HepG2 (cell line): Measurements from ENCODE around the gene IQGAP2. TPM values are rescaled to one million over a fixed set of nuclear protein-coding genes. Genes with fewer than 3 reads are reported as not detected.

Source experiments
- HDAC1 ChIP-seq: sonication (generic); formaldehyde crosslinking; IDR thresholded peaks from 2 replicates; pipeline ENCODE4 v1.5.1; 2020; ENCODE audit warnings: mild to moderate bottlenecking, missing genetic modification reagents
- HNRNPL ChIP-seq: fragments of 200-400 bp; formaldehyde crosslinking; IDR thresholded peaks from 2 replicates; pipeline ENCODE4 v1.6.1; 2017; ENCODE audit warnings: mild to moderate bottlenecking, low read depth, low read length
- NCOA5 ChIP-seq: sonication (generic); formaldehyde crosslinking; IDR thresholded peaks from 2 replicates; pipeline ENCODE4 v1.4.0; 2020; ENCODE audit warnings: missing genetic modification reagents
- NRL ChIP-seq: sonication (generic); formaldehyde crosslinking; IDR thresholded peaks from 2 replicates; pipeline ENCODE4 v1.5.0; 2020; ENCODE audit warnings: missing genetic modification reagents, mild to moderate bottlenecking, moderate library complexity, borderline replicate concordance
- PHF21A ChIP-seq: sonication (generic); formaldehyde crosslinking; IDR thresholded peaks from 2 replicates; pipeline ENCODE4 v1.5.0; 2020; ENCODE audit warnings: mild to moderate bottlenecking, missing genetic modification reagents
- PLSCR1 ChIP-seq: sonication (generic); formaldehyde crosslinking; IDR thresholded peaks from 2 replicates; pipeline ENCODE4 v1.5.0; 2020; ENCODE audit warnings: missing genetic modification reagents, mild to moderate bottlenecking, borderline replicate concordance
- RELA ChIP-seq: sonication (generic); formaldehyde crosslinking; IDR thresholded peaks from 2 replicates; pipeline ENCODE4 v1.4.0; 2020; ENCODE audit warnings: missing genetic modification reagents
- SMC3 ChIP-seq: IDR thresholded peaks from 2 replicates; pipeline ENCODE4 v1.6.1; 2011; ENCODE audit warnings: low read length, improper control_type of control experiment
- TBL1XR1 ChIP-seq: fragments of 150-350 bp; IDR thresholded peaks from 2 replicates; pipeline ENCODE4 v1.6.1; 2014; ENCODE audit warnings: borderline replicate concordance, low read length; ENCODE audit not compliant: partially characterized antibody
- TBX3 ChIP-seq: fragments of 450-650 bp; IDR thresholded peaks from 2 replicates; pipeline ENCODE4 v1.6.1; 2017; ENCODE audit warnings: antibody characterized with exemption, mild to moderate bottlenecking, inconsistent platforms, borderline replicate concordance
- TSC22D2 ChIP-seq: sonication (generic); formaldehyde crosslinking; IDR thresholded peaks from 2 replicates; pipeline ENCODE4 v1.5.1; 2020; ENCODE audit warnings: missing genetic modification reagents, mild to moderate bottlenecking, borderline replicate concordance
- ZKSCAN5 ChIP-seq: sonication (generic); formaldehyde crosslinking; IDR thresholded peaks from 2 replicates; pipeline ENCODE4 v1.5.1; 2020; ENCODE audit warnings: mild to moderate bottlenecking, missing genetic modification reagents
- ZNF234 ChIP-seq: sonication (generic); formaldehyde crosslinking; conservative IDR thresholded peaks from 2 replicates; pipeline ENCODE4 v1.5.1; 2020; ENCODE audit warnings: mild to moderate bottlenecking, missing genetic modification reagents
- ZNF281 ChIP-seq: sonication (generic); formaldehyde crosslinking; IDR thresholded peaks from 2 replicates; pipeline ENCODE4 v1.4.0; 2020; ENCODE audit warnings: missing genetic modification reagents, borderline replicate concordance
- ZNF501 ChIP-seq: sonication (generic); formaldehyde crosslinking; IDR thresholded peaks from 2 replicates; pipeline ENCODE4 v1.5.1; 2020; ENCODE audit warnings: mild to moderate bottlenecking, moderate library complexity, missing genetic modification reagents
- ZNF619 ChIP-seq: sonication (generic); formaldehyde crosslinking; IDR thresholded peaks from 2 replicates; pipeline ENCODE4 v1.4.0; 2020; ENCODE audit warnings: mild to moderate bottlenecking, missing genetic modification reagents
- ZNF790 ChIP-seq: sonication (generic); formaldehyde crosslinking; IDR thresholded peaks from 2 replicates; pipeline ENCODE4 v1.8.0; 2022; ENCODE audit warnings: missing genetic modification reagents, mild to moderate bottlenecking, borderline replicate concordance
- ZNF883 ChIP-seq: sonication (generic); formaldehyde crosslinking; IDR thresholded peaks from 2 replicates; pipeline ENCODE4 v1.5.1; 2020; ENCODE audit warnings: mild to moderate bottlenecking, missing genetic modification reagents; ENCODE audit errors: not compliant biosample characterization
- polyA plus RNA-seq, 8 experiments: library from polyadenylated mRNA; depleted of rRNA in 3 of 8; stranded (reverse) in 7 of 8; unstranded in 1 of 8; fragments of >200 nt; fragmentation: Illumina TruSeq in 4 of 8; extraction: Trizol in 4 of 8; gene quantifications; 2 replicates each; pipeline versions ENCODE4 v1.2.1 to v1.2.3, GENCODE V29; 2011 to 2016; ENCODE audit warnings: low read depth in 4 of 8, missing spikeins in 1 of 8, mixed read lengths in 1 of 8; ENCODE audit not compliant: insufficient read depth in 1 of 8
- total RNA-seq, 5 experiments: library from RNA; depleted of rRNA; stranded (reverse); fragments of >200 nt; fragmentation: Illumina TruSeq; extraction: Trizol; gene quantifications; 2 replicates each; pipeline ENCODE4 v1.2.3, GENCODE V29; 2016; ENCODE audit warnings: low read depth in 1 of 5
- TF ChIP-seq, protein P1 (sequence below): sonication (generic); formaldehyde crosslinking; IDR thresholded peaks from 2 replicates; pipeline ENCODE4 v1.5.0; 2020; ENCODE audit warnings: mild to moderate bottlenecking, missing genetic modification reagents, borderline replicate concordance
- TF ChIP-seq, protein P2 (sequence below): sonication (generic); formaldehyde crosslinking; IDR thresholded peaks from 2 replicates; pipeline ENCODE4 v1.4.0; 2020; ENCODE audit warnings: low read depth, mild to moderate bottlenecking, missing genetic modification reagents

Gene IQGAP2
- total and polyA plus RNA-seq, 2 of the 13 experiments (the other 11 are each of a cell fraction or from before 2014, with no cell fraction given) = 35.2 to 83.3 TPM

DNA sequence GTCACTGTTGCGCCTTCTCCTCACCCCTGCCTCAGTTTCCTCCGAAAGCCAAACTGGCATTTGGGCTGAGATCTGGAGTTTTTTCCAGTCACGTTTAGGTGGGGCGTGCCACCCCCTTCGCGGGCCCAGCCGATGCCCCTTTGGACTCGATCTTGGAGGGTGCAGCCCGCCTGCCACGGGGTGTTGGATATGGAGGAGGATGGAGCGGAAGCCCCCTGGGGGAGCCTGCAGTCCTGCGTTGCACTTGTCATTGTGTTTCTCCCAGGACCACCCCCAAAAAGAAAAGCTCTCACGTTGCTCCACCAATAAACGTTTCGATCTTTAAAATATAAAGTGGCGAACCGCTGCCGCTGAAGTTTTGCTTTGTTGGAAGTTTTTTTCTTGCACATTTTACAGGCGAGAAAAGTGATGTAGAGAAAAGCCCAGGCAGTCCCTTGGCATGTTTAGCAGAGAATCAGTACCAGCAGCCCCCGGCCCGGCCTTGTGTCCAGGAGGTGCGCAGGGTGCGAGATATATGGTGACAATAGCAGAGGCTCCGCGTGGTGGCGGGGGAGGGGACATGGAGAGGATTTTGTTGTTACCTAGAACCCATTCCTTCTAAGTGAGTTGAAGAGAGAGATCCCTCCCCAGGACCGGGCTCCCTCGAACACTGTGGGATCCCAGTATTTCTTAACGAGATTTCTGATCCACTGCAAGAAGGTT, 313.5 kb downstream of the IQGAP2 start (continued):
- TF ChIP-seq, protein P1, sequence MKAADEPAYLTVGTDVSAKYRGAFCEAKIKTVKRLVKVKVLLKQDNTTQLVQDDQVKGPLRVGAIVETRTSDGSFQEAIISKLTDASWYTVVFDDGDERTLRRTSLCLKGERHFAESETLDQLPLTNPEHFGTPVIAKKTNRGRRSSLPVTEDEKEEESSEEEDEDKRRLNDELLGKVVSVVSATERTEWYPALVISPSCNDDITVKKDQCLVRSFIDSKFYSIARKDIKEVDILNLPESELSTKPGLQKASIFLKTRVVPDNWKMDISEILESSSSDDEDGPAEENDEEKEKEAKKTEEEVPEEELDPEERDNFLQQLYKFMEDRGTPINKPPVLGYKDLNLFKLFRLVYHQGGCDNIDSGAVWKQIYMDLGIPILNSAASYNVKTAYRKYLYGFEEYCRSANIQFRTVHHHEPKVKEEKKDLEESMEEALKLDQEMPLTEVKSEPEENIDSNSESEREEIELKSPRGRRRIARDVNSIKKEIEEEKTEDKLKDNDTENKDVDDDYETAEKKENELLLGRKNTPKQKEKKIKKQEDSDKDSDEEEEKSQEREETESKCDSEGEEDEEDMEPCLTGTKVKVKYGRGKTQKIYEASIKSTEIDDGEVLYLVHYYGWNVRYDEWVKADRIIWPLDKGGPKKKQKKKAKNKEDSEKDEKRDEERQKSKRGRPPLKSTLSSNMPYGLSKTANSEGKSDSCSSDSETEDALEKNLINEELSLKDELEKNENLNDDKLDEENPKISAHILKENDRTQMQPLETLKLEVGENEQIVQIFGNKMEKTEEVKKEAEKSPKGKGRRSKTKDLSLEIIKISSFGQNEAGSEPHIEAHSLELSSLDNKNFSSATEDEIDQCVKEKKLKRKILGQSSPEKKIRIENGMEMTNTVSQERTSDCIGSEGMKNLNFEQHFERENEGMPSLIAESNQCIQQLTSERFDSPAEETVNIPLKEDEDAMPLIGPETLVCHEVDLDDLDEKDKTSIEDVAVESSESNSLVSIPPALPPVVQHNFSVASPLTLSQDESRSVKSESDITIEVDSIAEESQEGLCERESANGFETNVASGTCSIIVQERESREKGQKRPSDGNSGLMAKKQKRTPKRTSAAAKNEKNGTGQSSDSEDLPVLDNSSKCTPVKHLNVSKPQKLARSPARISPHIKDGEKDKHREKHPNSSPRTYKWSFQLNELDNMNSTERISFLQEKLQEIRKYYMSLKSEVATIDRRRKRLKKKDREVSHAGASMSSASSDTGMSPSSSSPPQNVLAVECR (CRISPR knock-in tag) = 0 out of 2 replicates have a peak, but pooled peaks have one; percentile 3
- TF ChIP-seq ZNF883 (CRISPR knock-in tag) (no peak), ZNF619 (CRISPR knock-in tag) (no peak), PLSCR1 (CRISPR knock-in tag) (no peak), ZNF281 (CRISPR knock-in tag) (peak; percentile 28; the same call in 1 of the 2 replicates), PHF21A (0 out of 2 replicates have a peak, but pooled peaks have one; percentile 4), HDAC1 (CRISPR knock-in tag) (0 out of 2 replicates have a peak, but pooled peaks have one; percentile 2), HNRNPL (peak; percentile 70), ZNF234 (CRISPR knock-in tag) (0 out of 2 replicates have a peak, but pooled peaks have one; percentile 7), NCOA5 (CRISPR knock-in tag) (no peak), SMC3 (no peak), TBL1XR1 (no peak), TBX3 (no peak), ZNF790 (0 out of 2 replicates have a peak, but pooled peaks have one; percentile 52), ZKSCAN5 (CRISPR knock-in tag) (no peak), ZNF501 (CRISPR knock-in tag) (peak; percentile 61; the same call in 1 of the 2 replicates), RELA (no peak), TSC22D2 (CRISPR knock-in tag) (no peak), NRL (CRISPR knock-in tag) (no peak)
- TF ChIP-seq, protein P2, sequence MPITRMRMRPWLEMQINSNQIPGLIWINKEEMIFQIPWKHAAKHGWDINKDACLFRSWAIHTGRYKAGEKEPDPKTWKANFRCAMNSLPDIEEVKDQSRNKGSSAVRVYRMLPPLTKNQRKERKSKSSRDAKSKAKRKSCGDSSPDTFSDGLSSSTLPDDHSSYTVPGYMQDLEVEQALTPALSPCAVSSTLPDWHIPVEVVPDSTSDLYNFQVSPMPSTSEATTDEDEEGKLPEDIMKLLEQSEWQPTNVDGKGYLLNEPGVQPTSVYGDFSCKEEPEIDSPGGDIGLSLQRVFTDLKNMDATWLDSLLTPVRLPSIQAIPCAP (CRISPR knock-in tag) = no peak
